PFSK-1 (cell line): ENCODE results near the gene GPR21.

Experiments used
- FOXP2 ChIP-seq: optimal IDR thresholded peaks from 2 replicates; pipeline ENCODE3; 2011; ENCODE audit warnings: borderline replicate concordance, control low read depth, inconsistent platforms; ENCODE audit not compliant: insufficient read depth; ENCODE audit errors: extremely low read length, extremely low read depth
- POLR2AphosphoS5 ChIP-seq: IDR thresholded peaks from 2 replicates; pipeline ENCODE4 v1.6.1; 2012; ENCODE audit warnings: low read depth, mild to moderate bottlenecking, control low read depth, low read length, moderate library complexity
- REST ChIP-seq, 2 experiments: IDR thresholded peaks; 2 replicates each; pipeline versions ENCODE4 v1.6.1 to v1.8.0; 2011 to 2012; ENCODE audit warnings: low read depth in 2 of 2, low read length in 2 of 2, control low read depth in 1 of 2, inconsistent platforms in 1 of 2, mild to moderate bottlenecking in 1 of 2, moderate library complexity in 1 of 2; ENCODE audit not compliant: insufficient read depth in 1 of 2
- SIN3A ChIP-seq: IDR thresholded peaks from 2 replicates; pipeline ENCODE4 v1.6.1; 2012; ENCODE audit warnings: mild to moderate bottlenecking, low read length, moderate library complexity, borderline replicate concordance; ENCODE audit not compliant: insufficient read depth
- TAF1 ChIP-seq: IDR thresholded peaks from 2 replicates; pipeline ENCODE4 v1.6.1; 2012; ENCODE audit warnings: low read length, control low read depth, borderline replicate concordance; ENCODE audit not compliant: insufficient read depth

Gene GPR21

GRCh38 chr9:123073441-123073840 lies 40.0 kb downstream of the GPR21 start:
- TF ChIP-seq POLR2AphosphoS5, result no peak
- no peak for TF ChIP-seq REST (IDR thresholded peaks at IDR 0.05; ENCODE audit: insufficient read depth in 1 of 2, low read depth in 2 of 2, low read length in 2 of 2)
- TF ChIP-seq SIN3A, result no peak
- no peak for TF ChIP-seq TAF1
- no peak for TF ChIP-seq FOXP2

DNA sequence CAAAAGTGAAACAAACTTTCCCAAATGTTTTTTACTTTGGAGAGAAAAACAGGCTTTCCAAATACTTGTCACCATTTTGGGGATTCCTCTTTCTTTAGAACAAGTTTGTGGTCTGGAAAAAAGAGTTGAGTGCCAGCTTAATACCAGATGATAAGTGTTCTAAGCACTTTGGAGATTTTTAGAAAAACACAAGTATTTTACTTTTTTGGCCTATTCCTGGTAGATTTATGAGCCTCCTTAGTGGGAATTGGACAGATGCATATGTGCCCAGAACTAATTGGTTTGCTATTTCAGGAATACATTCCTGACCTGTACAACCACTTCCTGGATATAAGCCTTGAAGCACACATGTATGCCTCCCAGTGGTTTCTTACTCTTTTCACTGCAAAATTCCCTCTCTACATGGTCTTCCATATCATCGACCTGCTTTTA lies 40.5 kb downstream of the GPR21 start:
- TF ChIP-seq TAF1 (no peak), REST (IDR thresholded peaks at IDR 0.05; ENCODE audit: insufficient read depth in 1 of 2, low read depth in 2 of 2, low read length in 2 of 2) (no peak), SIN3A (no peak)

DNA sequence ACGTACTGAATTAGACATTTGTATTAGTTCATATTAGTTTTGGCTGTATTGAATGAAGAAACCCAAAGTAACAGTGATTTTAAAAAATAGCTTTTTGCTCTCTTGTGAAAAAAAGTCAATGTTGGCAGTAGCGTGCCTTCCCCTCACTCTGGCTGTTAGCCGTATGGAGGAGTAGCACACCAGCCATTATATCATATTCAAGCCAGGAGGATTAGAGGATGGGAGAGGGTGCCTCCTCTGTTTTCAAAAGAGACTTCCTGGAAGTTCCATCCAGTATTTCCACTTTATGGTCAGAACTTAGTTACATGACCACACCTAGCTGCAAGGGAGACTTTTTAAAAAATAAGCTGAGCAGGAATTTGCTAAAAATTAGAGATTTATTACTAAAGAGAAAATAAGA lies 41.2 kb downstream of the GPR21 start:
- TF ChIP-seq POLR2AphosphoS5, result no peak
- TF ChIP-seq TAF1, result no peak
- TF ChIP-seq SIN3A, result no peak
- TF ChIP-seq REST (IDR thresholded peaks at IDR 0.05; ENCODE audit: insufficient read depth in 1 of 2, low read depth in 2 of 2, low read length in 2 of 2), result no peak
- TF ChIP-seq FOXP2, result no peak

DNA sequence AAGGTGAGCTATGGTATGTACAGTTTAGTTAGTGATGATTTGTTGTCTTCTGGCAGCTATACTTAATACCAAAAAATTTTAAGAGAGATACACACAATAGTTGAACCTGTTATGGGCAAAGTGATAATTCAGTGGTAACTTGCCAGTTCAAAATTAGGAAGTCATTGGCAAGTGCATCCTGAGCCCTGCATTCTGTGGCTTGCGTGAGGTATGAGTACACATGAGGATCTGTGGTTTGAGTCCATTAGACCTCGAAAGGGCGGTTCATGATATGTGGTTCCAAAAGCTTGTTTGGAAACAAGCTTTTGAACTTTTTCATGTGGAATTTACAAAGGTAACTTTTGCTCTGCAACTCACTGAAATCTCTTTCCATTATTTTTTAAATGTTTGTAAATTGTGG lies 47.0 kb downstream of the GPR21 start:
- TF ChIP-seq FOXP2 (no peak), POLR2AphosphoS5 (no peak), TAF1 (no peak), REST (IDR thresholded peaks at IDR 0.05; ENCODE audit: insufficient read depth in 1 of 2, low read depth in 2 of 2, low read length in 2 of 2) (no peak), SIN3A (no peak)

GRCh38 chr9:123081824-123082223 lies 48.4 kb downstream of the GPR21 start:
- TF ChIP-seq POLR2AphosphoS5 (no peak), FOXP2 (no peak), TAF1 (no peak), REST (IDR thresholded peaks at IDR 0.05; ENCODE audit: insufficient read depth in 1 of 2, low read depth in 2 of 2, low read length in 2 of 2) (no peak), SIN3A (no peak)
